CD4-positive, alpha-beta T cell treated with Interleukin-6 at 100 ng/mL for 8 hours (primary cell): ENCODE results near the gene GABRB1.
"Not testable (repeated sequence)": the region's sequence is repeated elsewhere in the genome, so short reads cannot be mapped to it uniquely, and the experiment has no call there.

ENCODE experiments used
- DNase-seq: peaks from one replicate; pipeline ENCODE4 v3.0.0-alpha.2; 2020; ENCODE audit warnings: mixed read lengths, low spot score

GABRB1 gene

DNA sequence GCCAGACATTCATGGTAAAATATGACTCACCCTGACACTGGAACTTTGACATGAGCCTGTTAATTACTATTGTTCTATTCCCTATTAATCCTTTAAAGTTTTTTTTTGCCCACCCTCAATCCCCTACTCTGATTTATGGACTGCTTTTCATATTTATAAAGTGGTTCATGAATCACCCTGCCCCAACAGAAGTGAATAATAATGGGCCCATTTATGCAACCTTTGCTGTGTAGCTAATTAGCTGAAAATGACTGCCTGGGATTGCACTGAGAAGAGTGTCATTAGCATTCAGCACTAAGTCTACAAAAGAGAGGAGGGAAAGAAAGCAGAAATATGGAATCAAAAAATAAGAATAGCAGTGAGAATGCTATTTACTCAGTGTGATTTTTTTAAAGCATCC is 277.8 kb downstream of the GABRB1 start:
- no peak for DNase-seq

DNA sequence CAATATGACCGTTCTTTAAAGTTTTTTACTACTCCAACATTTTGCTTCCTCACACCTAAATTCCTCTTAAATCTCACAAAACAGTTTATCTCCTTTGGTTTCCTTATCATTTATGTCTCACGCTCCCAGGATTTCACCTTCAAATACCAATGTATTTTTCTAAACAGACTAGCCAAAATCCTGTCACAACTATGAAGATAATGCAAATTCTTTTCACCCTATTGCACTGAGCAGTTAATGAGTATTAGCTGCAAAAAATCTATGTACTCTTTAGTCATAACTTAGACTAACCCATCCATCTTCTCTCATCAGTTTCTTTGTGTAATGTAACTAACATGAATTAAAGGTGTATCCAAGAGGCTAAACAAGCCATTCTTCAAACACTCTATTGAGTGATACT is 280.8 kb downstream of the GABRB1 start:
- no peak for DNase-seq

DNA sequence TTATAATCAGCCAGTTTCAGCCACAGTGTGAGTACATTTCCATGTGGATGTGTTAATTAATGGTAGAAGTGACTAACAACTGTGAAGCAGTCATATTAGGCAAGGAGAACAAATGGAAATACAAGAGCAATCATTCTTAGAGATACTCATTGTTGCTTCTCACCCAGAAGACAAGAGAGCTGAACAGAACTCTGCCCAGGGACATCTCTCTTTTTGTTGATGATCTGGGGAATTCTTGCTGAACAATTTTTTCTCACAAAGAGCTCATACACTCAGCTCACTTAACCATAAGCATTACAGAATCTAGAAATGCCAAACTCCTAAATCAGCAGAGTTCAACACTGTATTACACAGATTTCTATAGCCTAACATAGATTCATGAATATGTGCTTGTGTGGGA is 282.0 kb downstream of the GABRB1 start:
- DNase-seq, result no peak

DNA sequence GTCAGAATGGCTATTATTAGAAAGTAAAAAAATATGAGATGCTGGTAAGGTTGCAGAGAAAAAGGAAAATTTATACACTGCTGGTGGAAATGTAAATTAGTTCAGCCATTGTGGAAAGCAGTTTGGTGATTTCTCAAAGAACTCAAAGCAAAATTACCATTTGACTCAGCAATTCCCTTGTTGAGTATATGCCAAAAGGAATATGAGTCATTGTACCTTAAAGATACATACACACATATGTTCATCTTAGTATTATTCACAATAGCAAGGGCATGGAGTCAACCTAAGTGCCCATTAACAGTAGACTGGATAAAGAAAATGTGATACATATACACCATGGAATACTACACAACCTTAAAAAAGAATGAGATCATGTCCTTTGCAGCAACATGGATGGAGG is 284.0 kb downstream of the GABRB1 start:
- DNase-seq, result no peak

DNA sequence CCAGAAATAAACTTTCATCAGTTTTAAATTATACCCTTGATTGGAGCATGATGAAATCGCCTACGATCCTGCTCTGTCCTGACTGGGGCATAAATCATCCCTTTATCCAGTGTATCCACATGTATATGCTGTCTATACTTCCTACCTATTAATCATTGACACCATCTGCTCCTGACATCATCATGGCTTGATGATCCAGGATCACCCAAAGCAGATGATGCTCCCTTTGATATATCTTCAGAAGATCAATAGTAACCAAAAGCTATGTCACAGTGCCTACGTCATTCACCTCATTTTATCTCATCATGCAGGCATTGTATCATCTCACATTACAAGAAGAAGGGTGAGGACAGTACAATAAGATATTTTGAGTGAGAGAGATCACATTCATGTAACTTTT is 294.7 kb downstream of the GABRB1 start:
- no peak for DNase-seq

DNA sequence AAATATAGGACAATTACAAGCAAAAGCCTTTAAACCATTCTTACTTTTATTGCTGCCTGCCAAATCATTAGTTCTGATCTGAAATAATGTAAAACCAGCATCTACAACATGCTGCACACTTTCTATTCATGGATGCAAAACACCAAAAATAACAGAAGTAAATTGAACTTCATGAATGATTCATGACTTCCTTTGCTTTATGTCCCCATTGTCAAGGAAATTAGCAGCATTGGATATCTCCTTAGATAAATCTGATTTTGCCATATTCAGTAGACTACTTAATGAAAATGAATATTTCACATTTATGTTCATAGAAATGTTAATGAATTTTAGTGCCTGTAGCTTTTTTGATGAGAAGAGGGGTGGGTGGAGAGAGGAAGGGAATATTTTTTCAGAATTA is 299.5 kb downstream of the GABRB1 start:
- DNase-seq, result no peak

GRCh38 chr4:47334652-47335051 is 303.3 kb downstream of the GABRB1 start:
- no peak for DNase-seq

- no peak for DNase-seq
These were observed 306.5 kb downstream of the GABRB1 start for GRCh38 chr4:47337893-47338292.

GRCh38 chr4:47340914-47341313 is 309.5 kb downstream of the GABRB1 start:
- no peak for DNase-seq

DNA sequence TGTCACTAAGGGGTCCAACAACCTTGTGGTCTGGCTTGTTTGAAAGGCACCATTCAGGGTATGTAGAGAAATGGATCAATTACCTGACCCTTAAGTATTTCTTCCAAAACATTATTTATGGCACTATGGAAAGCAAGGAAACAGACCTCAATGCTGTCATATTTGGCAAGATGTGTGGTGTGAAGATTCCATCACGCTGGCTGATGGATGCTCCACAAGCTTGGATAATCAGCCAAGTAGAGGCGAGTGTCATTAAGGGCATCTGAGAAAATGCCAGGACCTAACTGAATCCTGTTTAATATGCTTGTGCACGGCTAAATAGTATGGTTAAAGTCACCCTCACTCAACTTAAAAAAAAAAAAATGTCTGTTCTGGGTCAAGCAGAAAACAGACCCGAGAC is 311.4 kb downstream of the GABRB1 start:
- DNase-seq, result no peak

DNA sequence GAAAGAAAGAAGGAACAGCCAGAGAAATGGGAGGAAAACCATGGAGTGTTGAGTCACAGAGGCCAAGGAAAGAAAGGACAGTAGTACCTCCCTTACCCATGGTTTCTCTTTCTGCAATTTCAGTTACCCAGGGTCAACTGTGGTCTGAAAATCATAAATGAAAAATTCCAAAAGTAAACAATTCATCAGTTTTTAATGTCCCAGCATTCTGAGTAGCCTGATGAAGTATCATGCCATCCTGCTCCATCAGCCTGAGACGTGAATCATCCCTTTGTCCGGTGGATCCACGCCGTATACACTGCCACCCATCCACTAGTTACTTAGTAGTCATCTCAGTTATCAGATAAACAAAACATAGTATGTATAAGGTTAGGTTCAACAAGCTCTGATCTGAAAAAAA is 318.0 kb downstream of the GABRB1 start:
- no peak for DNase-seq

GRCh38 chr4:47355568-47355967 is 324.2 kb downstream of the GABRB1 start:
- DNase-seq, result no peak

DNA sequence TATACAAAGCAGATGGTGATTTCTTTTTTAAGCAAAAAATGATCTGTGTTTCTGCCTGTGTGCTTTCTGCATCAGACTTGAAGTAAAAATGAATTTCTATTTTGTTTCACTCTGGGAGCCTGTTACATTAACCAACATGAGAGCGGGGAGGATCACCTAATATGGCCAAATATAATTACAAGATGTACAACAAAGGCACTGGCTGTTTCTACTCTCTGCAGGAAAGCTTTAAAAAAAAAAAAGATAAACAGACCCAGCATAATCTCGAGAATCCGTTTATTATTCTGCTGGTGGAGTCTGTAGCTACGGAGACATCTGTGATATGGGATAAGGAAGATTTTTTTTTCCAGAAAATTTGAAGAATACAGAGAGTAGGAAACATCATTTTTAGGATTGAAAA is 328.5 kb downstream of the GABRB1 start:
- no peak for DNase-seq

GRCh38 chr4:47367761-47368160 is 336.4 kb downstream of the GABRB1 start:
- DNase-seq, result no peak

GRCh38 chr4:47368211-47368610 is 336.8 kb downstream of the GABRB1 start:
- no peak for DNase-seq

DNA sequence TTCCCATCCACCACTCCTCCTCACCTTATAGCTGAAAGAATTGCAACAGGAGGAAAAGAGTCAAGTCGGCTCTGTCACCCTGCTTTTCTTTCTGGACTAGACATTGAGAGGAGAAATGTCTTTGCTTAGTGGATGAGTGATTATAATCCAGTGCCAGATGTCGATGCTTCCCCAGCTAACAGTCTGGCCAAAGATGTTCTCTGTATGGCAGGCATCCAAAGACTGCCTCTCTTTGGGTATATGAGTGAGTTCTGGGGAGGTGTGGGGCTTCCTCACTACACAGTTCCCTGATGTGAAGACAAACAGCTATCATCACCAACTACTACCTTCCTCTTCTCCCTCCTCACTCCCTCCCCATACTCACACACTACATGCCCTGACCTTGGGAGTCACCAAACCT is 341.2 kb downstream of the GABRB1 start:
- no peak for DNase-seq

DNA sequence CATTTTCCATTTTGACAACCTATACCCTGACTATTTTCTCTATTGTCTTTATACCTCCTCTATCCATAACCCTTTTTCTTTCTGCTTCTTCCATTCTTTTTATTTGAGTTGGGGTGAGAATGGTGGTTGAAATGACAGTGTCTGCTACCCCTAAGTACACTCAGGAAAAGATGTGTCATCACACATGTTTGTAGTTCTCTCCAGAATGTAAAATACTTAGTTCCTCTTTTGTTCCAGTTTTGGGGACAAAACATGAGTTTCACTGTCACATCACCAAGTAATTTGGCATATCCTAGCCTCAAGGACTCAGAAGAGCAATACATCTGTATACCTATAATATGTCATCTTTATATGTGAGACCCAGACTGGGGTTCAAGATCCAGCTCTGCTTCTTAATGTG is 341.8 kb downstream of the GABRB1 start:
- no peak for DNase-seq

DNA sequence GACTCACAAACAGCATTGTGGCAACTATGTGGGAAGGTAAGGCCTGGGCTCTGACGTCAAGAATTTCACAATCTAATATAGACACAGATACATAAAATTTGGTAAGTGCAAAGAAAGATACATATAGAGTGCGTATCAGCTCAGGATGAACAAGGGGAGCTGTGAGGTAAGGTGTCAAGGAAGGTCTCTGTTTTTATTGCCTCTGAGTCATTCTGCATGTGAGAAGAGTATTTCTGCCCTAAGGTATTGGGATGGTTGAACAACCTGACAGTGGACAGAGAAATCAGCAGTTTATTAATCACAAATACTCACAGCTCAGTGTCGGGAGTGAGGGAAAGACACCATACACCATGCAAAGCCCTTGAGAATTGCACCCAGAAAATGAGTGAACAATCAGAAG is 342.3 kb downstream of the GABRB1 start:
- no peak for DNase-seq

DNA sequence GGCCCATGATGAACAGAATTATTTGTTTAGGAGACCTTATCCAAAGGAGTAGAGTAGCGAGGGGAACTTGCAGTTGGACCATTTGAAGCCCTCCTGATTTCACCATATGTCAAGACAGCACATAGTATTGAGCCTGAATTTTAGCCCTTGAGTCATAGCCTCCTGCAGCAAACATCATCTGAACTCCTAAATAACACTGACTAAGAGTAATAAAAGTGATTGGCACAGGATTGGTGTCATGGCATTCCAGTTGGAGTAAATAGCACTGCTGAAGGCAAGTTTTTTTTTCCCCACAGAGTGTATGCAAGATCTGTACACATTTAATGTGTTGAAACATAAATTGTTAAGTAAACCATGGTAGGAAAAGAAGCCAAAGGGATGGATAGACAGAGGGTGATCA is 343.1 kb downstream of the GABRB1 start:
- DNase-seq, result no peak

DNA sequence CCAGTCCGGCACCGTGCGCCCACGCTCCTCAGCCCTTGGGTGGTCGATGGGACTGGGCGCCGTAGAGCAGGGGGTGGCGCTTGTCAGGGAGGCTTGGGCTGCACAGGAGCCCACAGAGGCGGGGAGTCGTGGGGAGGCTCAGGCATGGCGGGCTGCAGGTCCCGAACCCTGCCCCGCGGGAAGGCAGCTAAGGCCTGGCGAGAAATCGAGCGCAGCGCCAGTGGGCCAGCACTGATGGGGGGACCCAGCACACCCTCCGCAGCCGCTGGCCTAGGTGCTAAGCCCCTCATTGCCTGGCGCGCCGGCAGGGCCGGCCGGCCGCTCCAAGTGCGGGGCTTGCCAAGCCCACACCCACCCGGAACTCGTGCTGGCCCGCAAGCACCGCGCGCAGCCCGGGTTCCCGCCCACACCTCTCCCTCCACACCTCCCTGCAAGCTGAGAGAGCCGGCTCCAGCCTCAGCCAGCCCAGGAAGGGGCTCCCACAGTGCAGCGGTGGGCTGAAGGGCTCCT is 346.7 kb downstream of the GABRB1 start:
- not testable (repeated sequence) for DNase-seq

DNA sequence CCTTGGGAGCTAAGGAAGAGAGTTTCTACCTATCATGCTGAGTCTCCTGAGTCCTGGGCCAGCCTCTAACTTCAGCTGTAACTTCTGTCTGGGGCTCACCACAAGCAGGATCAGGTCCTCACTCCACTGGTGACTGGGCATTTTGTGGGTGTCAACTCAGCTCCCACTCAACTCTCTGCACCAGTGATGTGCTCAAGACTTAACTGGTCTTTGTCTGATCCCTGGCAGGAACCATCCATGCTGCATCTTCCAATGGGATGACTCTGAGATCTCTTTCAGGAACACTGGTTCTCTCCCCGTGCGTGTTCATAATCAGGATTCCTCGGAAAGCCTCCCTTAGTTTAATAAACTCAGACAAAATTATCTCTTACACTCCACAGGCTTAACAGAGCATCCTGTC is 349.8 kb downstream of the GABRB1 start:
- DNase-seq, result no peak

DNA sequence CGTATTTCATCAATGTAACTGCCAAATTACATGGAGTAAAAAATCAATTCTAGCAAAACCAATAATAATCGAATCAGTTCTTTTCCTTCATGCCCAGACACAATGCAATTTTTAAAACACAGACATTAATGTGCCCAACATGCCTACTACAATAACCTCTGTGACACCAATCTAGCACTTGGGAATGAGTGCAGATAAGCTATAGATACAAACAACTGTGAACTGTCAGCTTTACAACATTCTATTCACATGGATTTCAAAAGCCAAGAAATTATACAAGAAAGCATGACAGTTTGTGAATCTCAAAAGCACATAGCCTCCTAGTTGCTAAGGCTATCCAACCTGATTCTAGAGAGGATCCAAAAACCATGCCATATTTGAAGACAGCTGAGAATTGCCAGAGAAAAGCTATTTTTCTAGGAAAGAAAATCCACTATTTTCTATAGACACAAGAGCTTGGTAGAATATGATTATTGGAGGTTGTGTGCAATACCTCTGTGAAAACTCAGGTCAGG is 351.5 kb downstream of the GABRB1 start:
- no peak for DNase-seq

DNA sequence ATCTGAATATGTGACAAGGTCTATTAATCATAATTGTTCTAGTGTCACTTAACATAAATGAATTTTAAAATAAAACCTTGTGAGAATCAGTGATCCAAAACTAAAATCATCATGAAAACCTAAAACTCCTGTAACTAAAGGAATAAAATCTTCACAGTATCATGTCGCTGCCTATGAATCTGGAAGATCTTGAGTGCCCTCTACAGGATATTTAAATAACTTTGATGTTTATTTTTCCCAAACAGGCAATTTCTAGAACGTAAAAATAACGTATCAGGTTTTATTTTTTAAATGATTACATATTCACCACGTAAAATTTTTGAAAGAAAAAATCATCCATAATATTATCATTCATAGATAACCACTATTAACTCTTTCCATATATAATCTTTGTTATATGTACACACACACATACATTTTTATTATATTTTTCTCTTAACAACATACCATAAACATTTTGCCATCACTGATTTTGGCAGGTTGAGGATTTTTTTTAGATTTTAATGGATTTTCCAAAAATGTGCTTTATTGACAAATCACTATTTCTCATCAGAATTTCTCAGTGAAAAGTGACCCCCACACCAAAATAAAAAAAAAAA is 352.6 kb downstream of the GABRB1 start:
- DNase-seq, result no peak

GRCh38 chr4:47386146-47386545 is 354.8 kb downstream of the GABRB1 start:
- no peak for DNase-seq
